ENCODE measurements around the gene C21orf91. TPM values are rescaled to one million over a fixed set of nuclear protein-coding genes. Genes with fewer than 3 reads are reported as not detected.

The C21orf91 gene
- total RNA-seq, 2 experiments from 2014 or later, result 32.5 to 32.6 TPM

- ATAC-seq, result no peak
- no peak for TF ChIP-seq CTCF (IDR thresholded peaks at IDR 0.05)
- intact Hi-C loops (cut with micrococcal nuclease), result no loop called here
- no peak overlapping the region for H3K4me3 Mint-ChIP-seq
- H3K27me3 Mint-ChIP-seq, result no peaks in the 10 kb centered on the region
- H3K9me3 Mint-ChIP-seq, result peaks cover 15% of the 10 kb centered on the region
- H3K4me1 Mint-ChIP-seq (ENCODE audit: low read depth), result no peaks in the 10 kb centered on the region
- no peak overlapping the region for H3K27ac Mint-ChIP-seq
- DNase-seq, result no peak
- H3K36me3 Mint-ChIP-seq (ENCODE audit: low read depth), result peaks cover 7% of the 10 kb centered on the region
- ChIA-PET POLR2A (interaction anchor here (1.2 kb wide), 1 partner anchor 9 kb away, joined by 7 read pairs; the partner anchor contains the start of gene C21orf91), CTCF (no interaction called here)
Observed at GRCh38 chr21:17828223-17828622, 9.1 kb upstream of the C21orf91 start.

- H3K27me3 Mint-ChIP-seq, result no peaks in the 10 kb centered on the region
- intact Hi-C loops (cut with micrococcal nuclease), result no loop called here
- H3K27ac Mint-ChIP-seq, result no peak overlapping the region
- H3K4me1 Mint-ChIP-seq (ENCODE audit: low read depth), result peaks cover 15% of the 10 kb centered on the region
- ChIA-PET POLR2A (no interaction called here), CTCF (interaction anchor here (1.1 kb wide), 1 partner anchor 11 kb away, joined by 3 read pairs; no protein-coding TSS in a partner anchor)
- H3K36me3 Mint-ChIP-seq (ENCODE audit: low read depth), result peaks cover 7% of the 10 kb centered on the region
- DNase-seq, result no peak
- TF ChIP-seq CTCF (IDR thresholded peaks at IDR 0.05), result no peak
- no peak overlapping the region for H3K4me3 Mint-ChIP-seq
- peaks cover 15% of the 10 kb centered on the region for H3K9me3 Mint-ChIP-seq
- ATAC-seq, result no peak
Observed at GRCh38 chr21:17823846-17824245, 4.7 kb upstream of the C21orf91 start.

GRCh38 chr21:17821121-17821520, 2.0 kb upstream of the C21orf91 start:
- Mint-ChIP-seq H3K27me3 (no peaks in the 10 kb centered on the region), H3K36me3 (ENCODE audit: low read depth) (peaks cover 23% of the 10 kb centered on the region), H3K27ac (peak overlapping the region; percentile 99), H3K9me3 (peaks cover 15% of the 10 kb centered on the region), H3K4me1 (ENCODE audit: low read depth) (peaks cover 26% of the 10 kb centered on the region), H3K4me3 (peak overlapping the region; percentile 85)
- DNase-seq (no peak), ATAC-seq (no peak)
- no peak for TF ChIP-seq CTCF (IDR thresholded peaks at IDR 0.05)
- ChIA-PET CTCF (no interaction called here), POLR2A (no interaction called here)
- intact Hi-C loops (cut with micrococcal nuclease), result no loop called here

GRCh38 chr21:17819877-17820229, 697 bp upstream of the C21orf91 start:
- DNase-seq, result peak; percentile 86

More at GRCh38 chr21:17819877-17820229, 697 bp upstream of the C21orf91 start:
- Mint-ChIP-seq H3K27me3 (no peaks in the 10 kb centered on the region), H3K36me3 (ENCODE audit: low read depth) (peaks cover 29% of the 10 kb centered on the region), H3K4me3 (peak overlapping the region; percentile 85), H3K27ac (peak overlapping the region; percentile 99), H3K4me1 (ENCODE audit: low read depth) (peaks cover 31% of the 10 kb centered on the region), H3K9me3 (peaks cover 3% of the 10 kb centered on the region)
- ChIA-PET CTCF (interaction anchor here (1.1 to 2.3 kb wide), 2 partner anchors 36 to 131 kb away, joined by 3 to 11 read pairs; no protein-coding TSS in a partner anchor), POLR2A (interaction anchor here (1.1 to 3.7 kb wide), 7 partner anchors 8 to 208 kb away, joined by 3 to 36 read pairs (median 7); no protein-coding TSS in a partner anchor)
- TF ChIP-seq CTCF (IDR thresholded peaks at IDR 0.05), result no peak
- peak; percentile 62 for ATAC-seq
- intact Hi-C loops (cut with micrococcal nuclease), result loop anchor here (5.0 kb wide), 1 partner anchor 38 kb away; no protein-coding TSS in a partner anchor
